Activated CD8-positive, alpha-beta memory T cell treated with anti-CD3 and anti-CD28 coated beads, Interleukin-2, amount 10 ng/mL, durations not matched to agents 7 days and 5 days (primary cell): ENCODE data around the gene PPP3CA. TPM values are rescaled to one million over a fixed set of nuclear protein-coding genes. Genes with fewer than 3 reads are reported as not detected.

ENCODE experiments used
- ATAC-seq: fragments of 150-1000 bp; cut with Tn5 transposase; one replicate; pipeline ENCODE4 v1.10.0; 2021; ENCODE audit warnings: moderate library complexity
- CTCF ChIA-PET: fragments of 350-600 bp; sonication (Branson Sonifier 250); formaldehyde crosslinking; loops from one replicate; lab custom pipeline; 2021; ENCODE audit warnings: antibody characterized with exemption; lab: Charles Lee
- DNase-seq: peaks from one replicate; pipeline ENCODE4 v3.0.0-alpha.2; 2020
- H3K27ac Mint-ChIP-seq: one replicate; pipeline ENCODE4 v1.8.0; 2021; ENCODE audit warnings: mild to moderate bottlenecking, mixed read lengths
- H3K27me3 Mint-ChIP-seq: one replicate; pipeline ENCODE4 v1.8.0; 2021; ENCODE audit warnings: mixed read lengths
- H3K36me3 Mint-ChIP-seq: one replicate; pipeline ENCODE4 v1.8.0; 2021; ENCODE audit warnings: mild to moderate bottlenecking, mixed read lengths
- H3K4me1 Mint-ChIP-seq: one replicate; pipeline ENCODE4 v1.8.0; 2021; ENCODE audit warnings: mixed read lengths
- H3K4me3 Mint-ChIP-seq: one replicate; pipeline ENCODE4 v1.8.0; 2021; ENCODE audit warnings: mild to moderate bottlenecking, moderate library complexity, mixed read lengths
- H3K9me3 Mint-ChIP-seq: one replicate; pipeline ENCODE4 v1.8.0; 2022; ENCODE audit warnings: low read depth, mixed read lengths
- total RNA-seq, 2 experiments: library from RNA; stranded (reverse); gene quantifications; one replicate each; pipeline ENCODE4 v1.2.3, GENCODE V29; 2021

PPP3CA gene
- total RNA-seq, 2 experiments from 2014 or later: 30.4 to 50.9 TPM

DNA sequence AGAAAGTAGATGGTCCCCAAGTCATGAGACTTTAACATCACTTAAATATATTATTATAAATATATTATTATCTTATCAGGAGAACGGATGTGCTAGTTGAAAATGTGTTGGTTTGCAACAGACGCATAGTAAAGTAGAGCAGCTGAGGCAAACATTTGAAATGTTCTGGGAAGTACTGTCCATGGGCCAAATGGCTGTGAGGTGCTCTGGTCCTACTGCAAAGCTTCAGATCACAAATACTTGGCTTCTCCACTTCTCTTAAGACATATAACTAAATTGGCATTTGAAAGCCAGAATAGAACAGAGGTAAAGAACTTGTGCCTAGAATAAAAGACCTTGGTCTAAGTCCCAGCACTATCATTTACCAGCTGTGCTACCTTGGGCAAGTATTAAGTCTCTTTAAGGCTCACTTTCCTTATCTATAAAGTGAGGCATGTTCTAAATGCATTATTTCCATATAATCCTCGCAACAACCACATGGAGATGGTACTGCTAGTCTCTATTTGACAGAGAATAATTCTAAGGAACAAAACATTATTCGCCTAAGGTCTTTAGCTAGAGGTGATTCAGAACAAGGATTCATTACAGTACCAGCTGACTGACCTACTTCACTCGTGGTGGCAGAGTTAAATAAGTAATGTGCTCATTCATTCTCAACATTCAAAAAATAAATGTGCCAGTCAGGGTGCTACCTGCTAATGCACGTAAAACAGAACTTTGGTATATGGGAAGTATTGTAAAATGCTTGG is 297.1 kb downstream of the PPP3CA start:
- H3K36me3 Mint-ChIP-seq: peaks cover 14% of the 10 kb centered on the region
- no peaks in the 10 kb centered on the region for H3K9me3 Mint-ChIP-seq
- DNase-seq (no peak), ATAC-seq (peak; percentile 45)
- H3K4me1 Mint-ChIP-seq: peaks cover 10% of the 10 kb centered on the region
- no peak overlapping the region for H3K27ac Mint-ChIP-seq
- no peaks in the 10 kb centered on the region for H3K27me3 Mint-ChIP-seq
- H3K4me3 Mint-ChIP-seq: no peak overlapping the region
- CTCF ChIA-PET: no interaction called here

DNA sequence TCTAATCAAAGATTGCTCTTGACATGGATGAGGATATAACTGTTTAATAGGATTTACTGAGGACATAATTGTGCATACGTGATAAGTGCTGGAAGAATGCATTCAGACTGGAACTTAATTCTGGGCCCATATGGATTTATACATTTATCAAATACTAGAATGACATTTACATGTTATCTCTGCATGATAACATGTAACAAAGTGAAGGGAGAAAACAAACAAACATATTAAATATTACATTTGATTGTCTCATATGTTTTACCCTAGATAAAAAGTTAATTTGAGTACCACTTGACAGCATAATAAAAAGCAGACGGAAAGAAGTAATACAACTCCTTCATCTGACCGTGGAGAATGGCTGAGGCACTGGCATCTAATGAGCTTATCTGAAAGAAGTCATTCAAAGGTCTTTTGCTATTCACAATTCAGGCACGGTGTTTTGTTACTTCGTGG is 297.8 kb downstream of the PPP3CA start:
- Mint-ChIP-seq H3K4me1 (peaks cover 10% of the 10 kb centered on the region), H3K9me3 (no peaks in the 10 kb centered on the region), H3K27ac (no peak overlapping the region), H3K27me3 (no peaks in the 10 kb centered on the region), H3K4me3 (no peak overlapping the region), H3K36me3 (peaks cover 15% of the 10 kb centered on the region)
- ATAC-seq: no peak
- no peak for DNase-seq
- CTCF ChIA-PET: no interaction called here

DNA sequence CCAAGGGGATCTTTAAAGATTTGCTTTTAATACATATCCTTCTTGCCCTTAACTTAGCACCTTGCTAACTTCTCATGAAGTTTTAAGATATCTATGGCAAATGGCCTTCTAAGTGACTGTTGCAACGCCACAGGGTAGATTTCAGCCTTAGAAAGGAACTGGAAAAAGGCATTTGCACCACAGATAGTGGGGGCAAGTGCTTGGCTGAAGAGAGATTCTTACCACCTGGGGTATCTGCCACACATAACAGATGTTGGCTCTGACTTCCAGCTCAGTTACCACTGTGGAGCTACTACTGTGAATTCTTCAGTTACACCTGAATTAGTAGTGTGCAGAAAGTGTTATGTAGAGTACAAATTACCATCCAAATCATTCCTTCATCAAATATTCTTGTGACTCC is 302.6 kb downstream of the PPP3CA start:
- no peaks in the 10 kb centered on the region for H3K9me3 Mint-ChIP-seq
- no peak overlapping the region for H3K27ac Mint-ChIP-seq
- H3K4me1 Mint-ChIP-seq: peaks cover 4% of the 10 kb centered on the region
- no peak overlapping the region for H3K4me3 Mint-ChIP-seq
- ATAC-seq: no peak
- no peaks in the 10 kb centered on the region for H3K27me3 Mint-ChIP-seq
- peaks cover 15% of the 10 kb centered on the region for H3K36me3 Mint-ChIP-seq
- CTCF ChIA-PET: interaction anchor here (0.9 kb wide), 1 partner anchor 9 kb away, joined by 3 read pairs; no protein-coding TSS in a partner anchor
- DNase-seq: no peak

DNA sequence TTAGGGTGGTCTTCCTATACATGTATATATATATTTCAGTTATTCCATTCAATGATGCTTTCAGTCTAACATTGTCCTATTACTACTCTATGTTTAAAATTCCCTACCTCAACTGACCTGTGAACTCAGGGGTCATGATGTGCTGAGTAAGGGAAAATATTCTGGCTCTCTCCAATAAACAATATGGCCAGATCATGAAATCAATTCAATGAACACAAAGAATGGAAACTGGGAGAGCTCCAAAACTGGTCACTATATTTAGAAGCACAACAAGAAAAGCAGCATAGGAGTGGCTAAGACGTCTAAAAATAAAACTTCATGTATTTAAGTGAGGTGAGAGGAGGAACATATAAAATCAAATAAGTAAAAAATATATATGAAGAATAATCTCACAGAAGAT is 304.5 kb downstream of the PPP3CA start:
- DNase-seq (no peak), ATAC-seq (no peak)
- H3K27me3 Mint-ChIP-seq: no peaks in the 10 kb centered on the region
- CTCF ChIA-PET: interaction anchor here (0.6 to 0.7 kb wide), 2 partner anchors 12 to 18 kb away, joined by 3 read pairs; no protein-coding TSS in a partner anchor
- H3K36me3 Mint-ChIP-seq: peaks cover 13% of the 10 kb centered on the region
- H3K4me3 Mint-ChIP-seq: no peak overlapping the region
- no peak overlapping the region for H3K27ac Mint-ChIP-seq
- H3K9me3 Mint-ChIP-seq: no peaks in the 10 kb centered on the region
- H3K4me1 Mint-ChIP-seq: peaks cover 10% of the 10 kb centered on the region

DNA sequence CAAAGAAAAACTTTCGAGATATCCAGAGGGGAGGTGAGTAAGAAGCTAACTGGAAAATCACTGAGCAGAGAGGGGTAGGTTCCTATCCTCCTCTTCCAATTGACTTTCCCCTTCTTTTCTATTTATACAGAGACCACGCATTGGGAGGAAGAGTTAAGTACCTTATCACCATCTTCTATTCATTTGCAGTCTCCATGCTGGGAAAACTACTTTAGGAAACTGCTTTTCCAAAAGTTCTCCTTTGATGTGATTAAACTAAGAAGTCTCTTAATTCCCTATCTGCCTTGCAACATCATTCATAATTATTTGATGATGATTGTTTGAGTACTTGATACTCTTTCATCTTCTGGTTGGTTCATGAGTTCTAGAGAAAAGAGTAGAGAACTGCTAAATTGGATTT is 306.6 kb downstream of the PPP3CA start:
- H3K4me1 Mint-ChIP-seq: peaks cover 19% of the 10 kb centered on the region
- ATAC-seq (no peak), DNase-seq (no peak)
- no peaks in the 10 kb centered on the region for H3K9me3 Mint-ChIP-seq
- no peak overlapping the region for H3K27ac Mint-ChIP-seq
- H3K4me3 Mint-ChIP-seq: no peak overlapping the region
- peaks cover 25% of the 10 kb centered on the region for H3K36me3 Mint-ChIP-seq
- CTCF ChIA-PET: no interaction called here
- H3K27me3 Mint-ChIP-seq: no peaks in the 10 kb centered on the region

DNA sequence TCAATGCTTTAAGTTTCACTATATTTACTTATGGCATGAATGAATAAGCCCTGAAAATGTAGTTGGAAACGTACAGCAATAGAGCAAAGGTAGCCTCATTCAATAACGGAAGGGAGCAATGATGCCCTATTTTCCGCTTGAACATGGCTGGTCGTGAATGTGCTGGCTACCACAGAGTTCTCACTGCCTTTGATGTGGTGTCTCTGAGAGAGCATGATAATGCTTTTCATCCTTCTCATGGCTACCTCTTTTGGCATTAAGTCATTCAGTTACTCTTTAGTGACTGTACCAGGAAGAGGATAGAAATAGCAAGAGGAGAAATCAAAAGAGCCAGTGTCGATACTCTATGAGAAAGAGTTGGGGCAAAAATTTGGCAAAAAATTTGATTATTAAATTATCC is 308.0 kb downstream of the PPP3CA start:
- Mint-ChIP-seq H3K36me3 (peaks cover 24% of the 10 kb centered on the region), H3K4me1 (peaks cover 19% of the 10 kb centered on the region), H3K9me3 (no peaks in the 10 kb centered on the region), H3K27me3 (no peaks in the 10 kb centered on the region), H3K27ac (no peak overlapping the region), H3K4me3 (no peak overlapping the region)
- DNase-seq (no peak), ATAC-seq (no peak)
- CTCF ChIA-PET: no interaction called here

DNA sequence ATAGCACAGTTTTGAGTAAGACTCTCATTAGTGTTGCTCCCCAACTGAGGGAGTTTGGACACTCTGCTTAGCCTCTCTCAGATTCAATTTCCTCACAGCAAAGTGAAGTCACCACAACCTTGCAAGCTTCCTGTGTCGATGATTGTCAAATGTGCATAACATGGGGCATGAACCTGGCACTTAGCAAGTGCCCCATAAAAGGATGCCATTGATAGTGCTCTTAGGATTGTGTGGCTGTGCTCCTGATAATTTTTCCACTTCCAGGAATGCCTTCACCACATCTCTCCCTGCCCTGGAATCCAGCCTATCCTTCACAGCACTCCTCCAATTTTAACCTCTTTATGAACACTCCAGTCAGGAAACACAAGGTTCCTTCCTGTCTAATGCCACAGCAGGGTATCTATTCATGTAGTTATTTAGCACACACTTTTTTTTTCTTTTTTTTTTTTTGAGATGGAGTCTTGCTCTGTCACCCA is 309.4 kb downstream of the PPP3CA start:
- H3K9me3 Mint-ChIP-seq: no peaks in the 10 kb centered on the region
- peak; percentile 64 for DNase-seq
- H3K4me1 Mint-ChIP-seq: peaks cover 19% of the 10 kb centered on the region
- ATAC-seq: peak; percentile 96
- H3K27me3 Mint-ChIP-seq: no peaks in the 10 kb centered on the region
- H3K4me3 Mint-ChIP-seq: peak overlapping the region; percentile 52
- H3K27ac Mint-ChIP-seq: peak overlapping the region; percentile 88
- H3K36me3 Mint-ChIP-seq: peaks cover 24% of the 10 kb centered on the region
- CTCF ChIA-PET: interaction anchor here (0.6 to 1.0 kb wide), 2 partner anchors 12 to 14 kb away, joined by 3 read pairs; no protein-coding TSS in a partner anchor

DNA sequence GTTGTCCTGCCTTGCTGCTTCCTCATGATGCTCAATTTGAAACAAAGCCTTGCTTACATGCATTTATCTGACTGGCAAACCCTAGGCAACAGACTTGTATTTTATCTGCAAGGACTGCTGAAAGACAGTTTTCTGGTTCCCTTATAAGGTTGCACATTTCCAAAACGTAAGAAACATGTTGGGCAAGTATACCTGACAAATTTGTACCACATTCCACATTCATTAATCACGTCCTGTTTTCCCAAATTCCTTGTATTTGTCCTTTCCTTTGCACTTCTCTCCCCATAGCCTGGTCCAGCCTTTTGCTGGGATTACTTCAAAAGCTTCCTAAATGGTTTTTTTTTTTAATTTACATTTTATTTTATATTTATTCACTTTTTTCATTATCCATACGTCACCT is 310.1 kb downstream of the PPP3CA start:
- no peaks in the 10 kb centered on the region for H3K9me3 Mint-ChIP-seq
- H3K36me3 Mint-ChIP-seq: peaks cover 24% of the 10 kb centered on the region
- H3K27ac Mint-ChIP-seq: peak overlapping the region; percentile 35
- no peak for ATAC-seq
- no peaks in the 10 kb centered on the region for H3K27me3 Mint-ChIP-seq
- H3K4me3 Mint-ChIP-seq: no peak overlapping the region
- DNase-seq: no peak
- peaks cover 18% of the 10 kb centered on the region for H3K4me1 Mint-ChIP-seq
- CTCF ChIA-PET: interaction anchor here (0.6 to 1.0 kb wide), 3 partner anchors 11 to 17 kb away, joined by 3 read pairs; no protein-coding TSS in a partner anchor

DNA sequence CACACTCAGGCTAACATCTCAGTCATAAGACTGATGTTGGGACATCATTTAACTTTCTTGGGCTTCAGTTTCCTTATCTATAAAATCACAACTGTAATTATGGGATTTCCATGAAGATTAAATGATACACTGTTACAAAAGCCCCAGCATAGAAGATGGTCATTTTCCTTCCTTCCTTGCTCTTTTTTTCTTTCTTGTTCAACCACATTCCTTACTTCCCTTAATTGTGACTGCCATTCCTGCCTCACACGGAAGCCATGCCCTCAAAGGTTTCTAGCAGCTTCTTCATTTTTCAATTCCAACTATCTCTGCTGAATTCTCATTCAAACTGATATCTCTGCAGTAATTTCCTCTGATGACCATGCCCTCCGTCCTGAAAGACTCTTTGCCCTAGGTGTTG is 311.8 kb downstream of the PPP3CA start:
- Mint-ChIP-seq H3K9me3 (no peaks in the 10 kb centered on the region), H3K27ac (peak overlapping the region; percentile 1), H3K27me3 (no peaks in the 10 kb centered on the region), H3K4me1 (peaks cover 16% of the 10 kb centered on the region), H3K36me3 (peaks cover 31% of the 10 kb centered on the region), H3K4me3 (no peak overlapping the region)
- CTCF ChIA-PET: no interaction called here
- DNase-seq (no peak), ATAC-seq (no peak)

DNA sequence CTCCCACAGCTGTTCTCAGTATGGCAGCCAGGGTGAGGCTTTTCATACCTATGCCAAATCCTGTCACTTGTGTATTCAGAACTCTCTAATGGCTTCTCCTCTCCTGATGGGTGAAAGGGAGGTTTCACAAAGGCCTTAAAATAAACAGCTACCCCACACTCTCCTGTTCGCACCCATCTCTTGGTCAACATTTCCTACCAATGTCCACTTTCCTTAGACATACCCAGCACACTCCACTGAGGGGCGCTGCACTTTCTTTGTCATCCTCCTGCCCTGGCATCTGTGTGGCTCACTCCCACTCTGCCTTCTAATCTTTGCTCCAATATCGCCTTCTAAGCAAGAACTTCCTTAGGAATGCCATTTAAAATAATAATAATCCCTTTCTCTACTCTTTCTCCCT is 313.3 kb downstream of the PPP3CA start:
- peaks cover 18% of the 10 kb centered on the region for H3K4me1 Mint-ChIP-seq
- CTCF ChIA-PET: no interaction called here

DNA sequence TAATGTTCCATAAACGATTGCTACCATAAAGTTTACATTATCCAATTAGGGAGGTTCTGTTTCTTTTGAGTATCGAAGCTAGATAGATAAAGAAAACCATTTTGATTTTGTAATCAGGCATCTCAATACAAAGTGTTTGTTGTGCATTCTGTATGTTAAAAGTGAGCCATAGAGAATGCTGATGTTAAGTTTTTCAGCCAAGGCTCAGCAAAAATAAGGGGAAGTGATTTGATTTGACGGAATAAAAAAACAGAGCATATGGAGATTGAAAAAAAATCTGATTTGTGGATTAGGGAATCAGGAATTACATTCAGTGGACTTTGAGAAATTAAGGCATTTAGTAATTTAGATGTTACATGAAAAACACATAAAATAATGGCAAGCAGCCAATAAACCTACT is 314.8 kb downstream of the PPP3CA start:
- no peaks in the 10 kb centered on the region for H3K27me3 Mint-ChIP-seq
- H3K4me1 Mint-ChIP-seq: peaks cover 11% of the 10 kb centered on the region
- no peak overlapping the region for H3K4me3 Mint-ChIP-seq
- DNase-seq: no peak
- CTCF ChIA-PET: no interaction called here
- ATAC-seq: no peak
- peaks cover 26% of the 10 kb centered on the region for H3K36me3 Mint-ChIP-seq
- no peak overlapping the region for H3K27ac Mint-ChIP-seq
- H3K9me3 Mint-ChIP-seq: no peaks in the 10 kb centered on the region

More for the DNA sequence above, 313.3 kb downstream of the PPP3CA start:
- no peaks in the 10 kb centered on the region for H3K9me3 Mint-ChIP-seq
- ATAC-seq: no peak
- peaks cover 33% of the 10 kb centered on the region for H3K36me3 Mint-ChIP-seq
- H3K27me3 Mint-ChIP-seq: no peaks in the 10 kb centered on the region
- no peak overlapping the region for H3K27ac Mint-ChIP-seq
- DNase-seq: no peak
- H3K4me3 Mint-ChIP-seq: no peak overlapping the region

DNA sequence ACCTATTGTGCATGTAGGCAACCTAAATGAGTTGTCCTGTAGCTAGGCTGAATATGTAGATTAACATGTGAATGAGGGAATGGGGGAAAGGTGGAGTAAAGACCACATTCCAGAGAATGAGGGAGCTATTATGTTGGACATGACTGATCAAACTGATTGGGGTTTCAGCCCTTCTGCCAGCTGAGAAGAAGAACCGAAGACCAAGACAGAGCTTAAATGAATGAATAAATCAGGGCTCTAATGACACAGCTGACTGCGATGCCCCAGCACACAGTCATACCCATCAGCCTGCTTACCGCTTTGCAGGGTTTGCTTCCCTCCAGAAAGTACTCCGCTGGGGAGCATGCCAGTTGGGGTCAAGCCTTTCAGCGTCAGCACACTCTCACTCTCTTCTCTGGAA is 315.4 kb downstream of the PPP3CA start:
- CTCF ChIA-PET: no interaction called here
- Mint-ChIP-seq H3K9me3 (no peaks in the 10 kb centered on the region), H3K4me3 (no peak overlapping the region), H3K27ac (no peak overlapping the region), H3K27me3 (no peaks in the 10 kb centered on the region), H3K4me1 (peaks cover 6% of the 10 kb centered on the region), H3K36me3 (peaks cover 22% of the 10 kb centered on the region)
- ATAC-seq (no peak), DNase-seq (no peak)

DNA sequence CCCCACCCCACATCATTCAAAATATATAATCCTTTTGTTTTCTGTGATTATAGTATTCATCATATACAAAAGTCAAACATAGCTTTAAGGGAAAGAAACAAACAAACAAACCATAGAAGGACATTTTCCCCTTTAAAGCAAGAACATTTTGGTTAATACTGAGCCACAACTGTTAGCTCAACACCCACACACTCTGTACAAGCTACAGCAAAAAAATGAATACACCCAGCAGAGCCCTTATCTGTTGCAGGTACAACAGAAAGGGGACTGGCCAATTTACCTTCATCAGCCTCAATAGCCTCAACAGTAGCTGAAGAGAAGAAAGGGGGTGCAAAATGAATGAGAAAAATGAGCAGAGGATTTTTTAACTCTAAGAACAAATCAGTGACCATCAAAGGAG is 318.4 kb downstream of the PPP3CA start:
- Mint-ChIP-seq H3K9me3 (no peaks in the 10 kb centered on the region), H3K4me1 (peaks cover 14% of the 10 kb centered on the region), H3K27me3 (no peaks in the 10 kb centered on the region), H3K36me3 (peaks cover 26% of the 10 kb centered on the region), H3K27ac (no peak overlapping the region), H3K4me3 (no peak overlapping the region)
- ATAC-seq (no peak), DNase-seq (no peak)
- CTCF ChIA-PET: no interaction called here

DNA sequence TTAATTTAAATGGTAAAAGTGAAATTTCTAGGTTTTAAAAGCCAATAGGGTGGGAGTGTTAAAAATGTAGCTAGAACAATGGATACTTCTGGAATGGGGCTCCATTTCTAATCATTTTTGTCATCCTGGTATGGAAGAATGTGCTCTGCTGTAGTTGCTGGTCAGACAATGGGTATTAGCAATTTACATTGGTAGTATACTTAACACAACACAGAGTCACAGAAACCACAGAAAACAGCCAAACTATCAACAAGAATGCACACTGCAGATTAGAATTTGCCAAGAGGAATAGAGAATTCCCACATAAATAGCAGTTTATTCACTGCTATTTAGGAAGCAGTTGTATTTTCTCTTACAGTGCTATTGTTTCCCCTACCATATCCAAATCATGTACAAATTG is 319.6 kb downstream of the PPP3CA start:
- Mint-ChIP-seq H3K4me3 (no peak overlapping the region), H3K27me3 (no peaks in the 10 kb centered on the region), H3K4me1 (peaks cover 18% of the 10 kb centered on the region), H3K27ac (no peak overlapping the region), H3K36me3 (peaks cover 31% of the 10 kb centered on the region), H3K9me3 (no peaks in the 10 kb centered on the region)
- CTCF ChIA-PET: interaction anchor here (1.0 kb wide), 1 partner anchor 14 kb away, joined by 4 read pairs; no protein-coding TSS in a partner anchor
- ATAC-seq (no peak), DNase-seq (no peak)
